HepG2 (cell line): Measurements from ENCODE around the gene ITIH3. TPM values are rescaled to one million over a fixed set of nuclear protein-coding genes. Genes with fewer than 3 reads are reported as not detected.
A peak's percentile ranks its signal among the peaks of the same experiment; 100 is the strongest.

Experiments used
- AGO2 ChIP-seq: fragments of 200-400 bp; formaldehyde crosslinking; optimal IDR thresholded peaks from 2 replicates; pipeline ENCODE3; 2017; ENCODE audit warnings: mild to moderate bottlenecking, low read depth, low read length, moderate library complexity
- ARNT ChIP-seq: fragments of 450-650 bp; IDR thresholded peaks from 2 replicates; pipeline ENCODE4 v1.6.1; 2017
- FOXC1 ChIP-seq: sonication (generic); formaldehyde crosslinking; IDR thresholded peaks from 2 replicates; pipeline ENCODE4 v1.8.0; 2022; ENCODE audit warnings: mild to moderate bottlenecking, missing genetic modification reagents, borderline replicate concordance
- GTF2F1 ChIP-seq: fragments of 150-350 bp; IDR thresholded peaks from 2 replicates; pipeline ENCODE4 v1.6.1; 2014; ENCODE audit warnings: low read length
- HNF1B ChIP-seq: sonication (generic); formaldehyde crosslinking; IDR thresholded peaks from 2 replicates; pipeline ENCODE4 v1.5.1; 2020; ENCODE audit warnings: mild to moderate bottlenecking, moderate library complexity, missing genetic modification reagents
- IKZF4 ChIP-seq: sonication (generic); formaldehyde crosslinking; IDR thresholded peaks from 2 replicates; pipeline ENCODE4 v1.5.1; 2020; ENCODE audit warnings: borderline replicate concordance, mild to moderate bottlenecking, low read depth, missing genetic modification reagents; ENCODE audit errors: not compliant biosample characterization
- MLXIP ChIP-seq: sonication (generic); formaldehyde crosslinking; IDR thresholded peaks from 2 replicates; pipeline ENCODE4 v1.9.0; 2021; ENCODE audit warnings: missing genetic modification reagents, borderline replicate concordance
- RCOR2 ChIP-seq: IDR thresholded peaks from 2 replicates; pipeline ENCODE4 v1.6.1; 2016; ENCODE audit warnings: missing biosample characterization, missing genetic modification reagents
- SP1 ChIP-seq, 2 experiments: fragments of 450-650 bp in 1 of 2; sonication (generic) in 1 of 2; formaldehyde crosslinking in 1 of 2; IDR thresholded peaks; 2 replicates each; pipeline versions ENCODE4 v1.4.0 to v1.6.1; 2016 to 2020; ENCODE audit warnings: missing genetic modification reagents in 1 of 2
- TOPORS ChIP-seq: sonication (generic); formaldehyde crosslinking; IDR thresholded peaks from 2 replicates; pipeline ENCODE4 v1.8.0; 2023; ENCODE audit warnings: mild to moderate bottlenecking, missing genetic modification reagents
- TRIM24 ChIP-seq: sonication (generic); formaldehyde crosslinking; IDR thresholded peaks from 2 replicates; pipeline ENCODE4 v1.8.0; 2022; ENCODE audit warnings: mild to moderate bottlenecking, missing genetic modification reagents
- XRCC5 ChIP-seq: fragments of 200-400 bp; formaldehyde crosslinking; optimal IDR thresholded peaks from 2 replicates; pipeline ENCODE3; 2017; ENCODE audit warnings: mild to moderate bottlenecking, low read length
- ZNF431 ChIP-seq: sonication (generic); formaldehyde crosslinking; IDR thresholded peaks from 2 replicates; pipeline ENCODE4 v1.9.0; 2022; ENCODE audit warnings: missing genetic modification reagents, low read depth, mild to moderate bottlenecking, borderline replicate concordance
- ZNF484 ChIP-seq: sonication (generic); formaldehyde crosslinking; IDR thresholded peaks from 2 replicates; pipeline ENCODE4 v1.5.1; 2020; ENCODE audit warnings: mild to moderate bottlenecking, low read depth, missing genetic modification reagents, borderline replicate concordance
- ZNF556 ChIP-seq: sonication (generic); formaldehyde crosslinking; IDR thresholded peaks from 2 replicates; pipeline ENCODE4 v1.4.0; 2020; ENCODE audit warnings: mild to moderate bottlenecking, missing genetic modification reagents, borderline replicate concordance
- ZNF740 ChIP-seq: sonication (generic); formaldehyde crosslinking; IDR thresholded peaks from 2 replicates; pipeline ENCODE4 v1.4.0; 2020; ENCODE audit warnings: missing genetic modification reagents
- polyA plus RNA-seq, 8 experiments: library from polyadenylated mRNA; depleted of rRNA in 3 of 8; stranded (reverse) in 7 of 8; unstranded in 1 of 8; fragments of >200 nt; fragmentation: Illumina TruSeq in 4 of 8; extraction: Trizol in 4 of 8; gene quantifications; 2 replicates each; pipeline versions ENCODE4 v1.2.1 to v1.2.3, GENCODE V29; 2011 to 2016; ENCODE audit warnings: low read depth in 4 of 8, missing spikeins in 1 of 8, mixed read lengths in 1 of 8; ENCODE audit not compliant: insufficient read depth in 1 of 8
- total RNA-seq, 5 experiments: library from RNA; depleted of rRNA; stranded (reverse); fragments of >200 nt; fragmentation: Illumina TruSeq; extraction: Trizol; gene quantifications; 2 replicates each; pipeline ENCODE4 v1.2.3, GENCODE V29; 2016; ENCODE audit warnings: low read depth in 1 of 5
- TF ChIP-seq, protein P1 (sequence below), 2 experiments: sonication (generic) in 1 of 2; formaldehyde crosslinking in 1 of 2; IDR thresholded peaks; 2 replicates each; pipeline versions ENCODE4 v1.4.0 to v1.6.1; 2016 to 2020; ENCODE audit warnings: borderline replicate concordance in 1 of 2, low read depth in 1 of 2, mild to moderate bottlenecking in 1 of 2, missing genetic modification reagents in 1 of 2

Gene ITIH3
- total and polyA plus RNA-seq, 2 of the 13 experiments (the other 11 are each of a cell fraction or from before 2014, with no cell fraction given), result 105 to 632 TPM

DNA sequence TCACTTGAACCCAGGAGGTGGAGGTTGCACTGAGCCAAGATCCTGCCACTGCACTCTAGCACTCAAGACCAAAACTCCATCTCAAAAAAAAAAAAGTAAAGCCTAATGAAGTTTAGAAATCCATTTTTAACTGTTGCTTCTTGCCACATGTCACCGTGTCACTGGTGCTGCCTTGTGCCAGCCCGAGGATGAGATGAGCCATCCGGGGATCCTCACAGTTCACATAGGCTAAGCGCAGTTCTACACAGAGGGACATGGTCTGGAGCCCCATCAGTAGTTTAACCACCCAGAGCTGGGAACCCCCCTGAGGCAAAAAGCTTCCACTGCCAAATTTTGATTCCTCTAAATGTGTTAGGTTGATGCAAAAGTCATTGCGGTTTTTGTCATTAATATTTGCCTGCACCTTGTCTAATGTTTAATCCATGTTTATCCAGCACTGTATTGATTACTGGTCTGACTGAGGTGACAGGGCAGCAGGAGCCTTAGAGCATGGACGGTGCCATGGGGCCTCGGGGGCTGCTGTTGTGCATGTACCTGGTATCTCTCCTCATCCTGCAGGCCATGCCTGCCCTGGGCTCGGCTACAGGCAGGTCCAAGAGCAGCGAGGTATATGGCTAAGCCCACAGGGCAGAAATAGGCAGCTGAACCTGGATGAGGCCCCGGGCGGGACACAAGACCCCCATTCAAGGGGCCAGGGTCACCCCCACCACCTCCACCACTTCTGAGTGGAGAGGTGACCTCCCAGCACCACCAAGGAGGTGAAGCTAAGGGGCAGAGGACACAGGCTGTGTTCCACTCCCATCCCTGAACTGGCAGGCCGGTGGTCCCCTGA, 17.3 kb upstream of the ITIH3 start, which contains the start of gene ITIH1 (continued):
- TF ChIP-seq, protein P1, sequence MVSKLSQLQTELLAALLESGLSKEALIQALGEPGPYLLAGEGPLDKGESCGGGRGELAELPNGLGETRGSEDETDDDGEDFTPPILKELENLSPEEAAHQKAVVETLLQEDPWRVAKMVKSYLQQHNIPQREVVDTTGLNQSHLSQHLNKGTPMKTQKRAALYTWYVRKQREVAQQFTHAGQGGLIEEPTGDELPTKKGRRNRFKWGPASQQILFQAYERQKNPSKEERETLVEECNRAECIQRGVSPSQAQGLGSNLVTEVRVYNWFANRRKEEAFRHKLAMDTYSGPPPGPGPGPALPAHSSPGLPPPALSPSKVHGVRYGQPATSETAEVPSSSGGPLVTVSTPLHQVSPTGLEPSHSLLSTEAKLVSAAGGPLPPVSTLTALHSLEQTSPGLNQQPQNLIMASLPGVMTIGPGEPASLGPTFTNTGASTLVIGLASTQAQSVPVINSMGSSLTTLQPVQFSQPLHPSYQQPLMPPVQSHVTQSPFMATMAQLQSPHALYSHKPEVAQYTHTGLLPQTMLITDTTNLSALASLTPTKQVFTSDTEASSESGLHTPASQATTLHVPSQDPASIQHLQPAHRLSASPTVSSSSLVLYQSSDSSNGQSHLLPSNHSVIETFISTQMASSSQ (IDR thresholded peaks at IDR 0.05; ENCODE audit: low read depth), result peak; percentile 66
- TF ChIP-seq, protein P1 (CRISPR knock-in tag; IDR thresholded peaks at IDR 0.05; ENCODE audit: borderline replicate concordance), result no peak
- no peak for TF ChIP-seq SP1 (IDR thresholded peaks at IDR 0.05)
- no peak for TF ChIP-seq SP1 (CRISPR knock-in tag; IDR thresholded peaks at IDR 0.05)
- TF ChIP-seq HNF1B (CRISPR knock-in tag), result no peak; the same call in 1 of the 2 replicates
- no peak for TF ChIP-seq AGO2
- no peak for TF ChIP-seq XRCC5
- TF ChIP-seq ARNT, result no peak
- TF ChIP-seq ZNF556 (CRISPR knock-in tag), result no peak
- no peak for TF ChIP-seq TOPORS (CRISPR knock-in tag)
- TF ChIP-seq ZNF484, result no peak
- 0 out of 2 replicates have a peak, but pooled peaks have one; percentile 3 for TF ChIP-seq FOXC1 (CRISPR knock-in tag)
- TF ChIP-seq IKZF4 (CRISPR knock-in tag), result no peak
- no peak for TF ChIP-seq RCOR2 (CRISPR knock-in tag)
- TF ChIP-seq ZNF431 (CRISPR knock-in tag), result no peak
- TF ChIP-seq MLXIP, result no peak
- TF ChIP-seq GTF2F1, result no peak
- TF ChIP-seq ZNF740, result no peak
- TF ChIP-seq TRIM24 (CRISPR knock-in tag), result no peak
